Stomach (tissue), 9 donors: ENCODE results near the gene TOM1. TPM values are rescaled to one million over a fixed set of nuclear protein-coding genes. Genes with fewer than 3 reads are reported as not detected.

Experiments used
- DNase-seq, 2 donors: peaks; one replicate each; pipeline versions ENCODE4 v3.0.0 to v3.0.0-alpha.2; 2013 to 2019
- H3K27ac ChIP-seq, 5 donors: fragments of 200-600 bp in 4 of 5; sonication (generic) in 4 of 5; one replicate each; pipeline ENCODE4 v1.5.1; 2013 to 2019; ENCODE audit warnings: mild to moderate bottlenecking in 1 of 5, moderate library complexity in 1 of 5
- H3K27me3 ChIP-seq, 3 donors: fragments of 200-600 bp; sonication (generic); one replicate each; pipeline ENCODE4 v1.5.1; 2017 to 2019; ENCODE audit warnings: mixed run types in 1 of 3
- H3K36me3 ChIP-seq, 4 donors: fragments of 200-600 bp; sonication (generic); 1 replicate in 3 of 4; 2 replicates in 1 of 4; pipeline ENCODE4 v1.5.1; 2016 to 2019
- H3K4me1 ChIP-seq, 4 donors: fragments of 200-600 bp; sonication (generic); one replicate each; pipeline ENCODE4 v1.5.1; 2016 to 2019
- H3K4me3 ChIP-seq, 4 donors: fragments of 200-600 bp; sonication (generic) in 3 of 4; one replicate each; pipeline ENCODE4 v1.5.1; 2016 to 2019; ENCODE audit warnings: mild to moderate bottlenecking in 1 of 4
- H3K9me3 ChIP-seq, 4 donors: fragments of 200-600 bp; sonication (generic); one replicate each; pipeline ENCODE4 v1.5.1; 2016 to 2019
- EP300 ChIP-seq: sonication (generic); formaldehyde crosslinking; IDR thresholded peaks from one replicate; pipeline ENCODE4 v1.6.1; 2017; ENCODE audit warnings: antibody characterized with exemption
- POLR2A ChIP-seq, 4 donors: fragments of 450-650 bp; IDR thresholded peaks; one replicate each; pipeline ENCODE4 v1.6.1; 2016; ENCODE audit warnings: antibody characterized with exemption in 4 of 4, control low read depth in 2 of 4, mild to moderate bottlenecking in 1 of 4, moderate library complexity in 1 of 4
- POLR2AphosphoS5 ChIP-seq, 3 donors: sonication (generic); formaldehyde crosslinking; IDR thresholded peaks; one replicate each; pipeline ENCODE4 v1.6.1; 2016; ENCODE audit warnings: antibody characterized with exemption in 3 of 3
- WGBS, 5 donors: extraction: QIAGEN DNeasy Blood & Tissue Kit in 3 of 5; methylation state at CpG; one replicate each; pipeline versions ENCODE4 v1.1.5 to v1.1.7; 2013 to 2018; 5-methylcytosine and 5-hydroxymethylcytosine counted together
- intact Hi-C: fragments of 100-400 bp; cut with DNase I; formaldehyde crosslinking; loops from one replicate; pipeline ENCODE4 v1.15.1; 2023; ENCODE audit warnings: low total_unique reads
- polyA plus RNA-seq, 3 donors: library from polyadenylated mRNA; stranded (reverse); fragments of 200-250 nt; gene quantifications; one replicate each; pipeline ENCODE4 v1.2.3, GENCODE V29; 2013
- total RNA-seq, 5 donors: library from RNA; depleted of rRNA; stranded (reverse); fragments of >200 nt; gene quantifications; one replicate each; pipeline versions ENCODE4 v1.1.0 to v1.2.3, GENCODE V29; 2014 to 2016
- TF ChIP-seq, protein P1 (sequence below), 7 experiments: fragments of 450-650 bp in 4 of 7; fragments of 200-600 bp in 3 of 7; sonication (generic) in 3 of 7; IDR thresholded peaks; one replicate each; pipeline ENCODE4 v1.5.1; 2016 to 2019; ENCODE audit warnings: antibody characterized with exemption in 7 of 7, control low read depth in 2 of 7, mild to moderate bottlenecking in 1 of 7
- donor health status: healthy with polysubstance abuse.
- donor health status: Bipolar disorder and iron deficiency.
- donor health status: healthy.

TOM1 gene
- total and polyA plus RNA-seq, 8 donors, result 17.3 to 150 (median 40.5) TPM

DNA sequence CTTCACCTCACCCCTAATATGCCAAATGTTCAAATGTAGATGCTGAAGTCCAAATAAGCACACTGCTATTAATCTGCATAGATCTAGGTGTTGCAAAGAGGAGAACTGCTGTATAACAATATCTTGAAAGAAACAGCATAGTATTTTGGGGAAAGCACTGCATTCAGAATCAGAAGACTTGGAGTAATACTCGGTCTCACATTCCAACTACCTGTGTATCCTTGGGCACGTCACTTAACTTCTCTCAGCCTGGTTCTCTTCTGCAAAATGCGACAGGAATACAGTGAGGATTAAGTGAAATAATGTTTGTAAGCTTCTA is 42.7 kb upstream of the TOM1 start:
- H3K27ac ChIP-seq, result peak overlapping the region in 4 of 5 donors; percentile 91 to 99 (median 96)
- no peak for DNase-seq
- H3K27me3 ChIP-seq, result no peaks in the 10 kb centered on the region
- peaks cover 0 to 1% (median under 1%) of the 10 kb centered on the region in 4 donors for H3K36me3 ChIP-seq
- H3K9me3 ChIP-seq, result no peaks in the 10 kb centered on the region
- peaks cover 10 to 30% (median 22%) of the 10 kb centered on the region in 4 donors for H3K4me1 ChIP-seq
- intact Hi-C loops, result no loop called here
- TF ChIP-seq POLR2AphosphoS5 (IDR thresholded peaks at IDR 0.05), result no peak
- no peak for TF ChIP-seq POLR2A (IDR thresholded peaks at IDR 0.05)
- no peak for TF ChIP-seq EP300
- TF ChIP-seq, protein P1, sequence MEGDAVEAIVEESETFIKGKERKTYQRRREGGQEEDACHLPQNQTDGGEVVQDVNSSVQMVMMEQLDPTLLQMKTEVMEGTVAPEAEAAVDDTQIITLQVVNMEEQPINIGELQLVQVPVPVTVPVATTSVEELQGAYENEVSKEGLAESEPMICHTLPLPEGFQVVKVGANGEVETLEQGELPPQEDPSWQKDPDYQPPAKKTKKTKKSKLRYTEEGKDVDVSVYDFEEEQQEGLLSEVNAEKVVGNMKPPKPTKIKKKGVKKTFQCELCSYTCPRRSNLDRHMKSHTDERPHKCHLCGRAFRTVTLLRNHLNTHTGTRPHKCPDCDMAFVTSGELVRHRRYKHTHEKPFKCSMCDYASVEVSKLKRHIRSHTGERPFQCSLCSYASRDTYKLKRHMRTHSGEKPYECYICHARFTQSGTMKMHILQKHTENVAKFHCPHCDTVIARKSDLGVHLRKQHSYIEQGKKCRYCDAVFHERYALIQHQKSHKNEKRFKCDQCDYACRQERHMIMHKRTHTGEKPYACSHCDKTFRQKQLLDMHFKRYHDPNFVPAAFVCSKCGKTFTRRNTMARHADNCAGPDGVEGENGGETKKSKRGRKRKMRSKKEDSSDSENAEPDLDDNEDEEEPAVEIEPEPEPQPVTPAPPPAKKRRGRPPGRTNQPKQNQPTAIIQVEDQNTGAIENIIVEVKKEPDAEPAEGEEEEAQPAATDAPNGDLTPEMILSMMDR (IDR thresholded peaks at IDR 0.05), result no peak
- 0 to 4% (median 2%) methylated on average over 3 of the region's 3 CpGs for WGBS, 5 donors
- H3K4me3 ChIP-seq, result peak overlapping the region; percentile 73 to 93 (median 86)

DNA sequence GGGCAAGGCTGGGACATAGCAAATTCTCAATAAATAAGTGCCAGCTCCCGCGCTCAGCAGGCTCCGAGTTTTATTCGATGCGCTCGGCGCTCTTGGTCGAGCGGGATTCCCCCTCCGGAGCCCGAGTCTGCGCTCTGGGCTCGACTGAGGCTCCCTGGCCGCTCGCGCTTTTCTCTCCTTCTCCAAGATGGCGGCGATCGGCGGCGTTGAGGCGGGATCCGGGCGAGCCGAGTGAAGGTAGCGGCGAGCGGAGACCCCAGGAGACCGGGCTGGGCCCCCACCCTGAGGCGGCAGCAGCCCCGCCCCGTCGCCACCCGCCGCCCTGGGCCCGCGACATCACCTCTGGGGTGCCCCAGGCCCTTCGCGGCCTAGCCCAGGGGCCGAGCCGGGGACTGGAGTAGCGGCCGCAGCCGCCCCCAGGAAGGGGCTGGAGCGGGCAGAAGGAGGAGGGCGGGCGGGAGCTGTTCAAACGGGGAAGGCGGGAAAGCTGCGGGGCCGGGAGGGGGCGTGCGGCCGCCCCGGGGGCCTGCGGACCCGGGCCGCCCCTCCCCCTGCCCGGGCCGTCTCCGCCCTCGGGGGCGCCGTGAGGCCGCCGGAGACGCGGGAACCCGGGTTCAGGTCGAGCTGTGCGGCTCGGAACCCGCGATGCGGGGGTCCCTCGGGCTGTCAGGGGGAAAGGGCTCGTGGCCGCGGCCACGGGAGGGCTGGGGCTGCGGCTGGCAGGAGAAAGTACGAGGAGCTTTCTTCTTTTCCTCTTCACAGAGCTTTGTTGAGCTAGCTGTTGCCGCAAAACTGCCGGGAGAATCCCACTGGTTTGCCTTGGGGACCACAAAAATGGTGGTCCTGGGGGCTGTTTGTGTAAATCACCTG is 42.1 kb upstream of the TOM1 start, which contains the start of gene HMGXB4:
HMGXB4 (plus strand) TSS at position 173 of the 870 bp plus-strand sequence. CDS start 4,898 bp downstream, outside the sequence.
- H3K36me3 ChIP-seq, result peaks cover 4 to 7% (median 6%) of the 10 kb centered on the region in 4 donors
- H3K27ac ChIP-seq, result peak within 1 kb of the TSS; percentile 91 to 99 (median 95)
- DNase-seq, result peak; percentile 90 to 96
- peak within 1 kb of the TSS; percentile 73 to 93 (median 86) for H3K4me3 ChIP-seq
- 0 to 1% (median 0%) methylated on average over 16 to 84 of the region's 84 CpGs for WGBS, 5 donors
- peak in 2 of 3 donors; percentile 45 to 55 for TF ChIP-seq POLR2AphosphoS5 (IDR thresholded peaks at IDR 0.05)
- TF ChIP-seq POLR2A (IDR thresholded peaks at IDR 0.05), result no peak
- intact Hi-C loops, result no loop called here
- no peaks in the 10 kb centered on the region for H3K9me3 ChIP-seq
- no peaks in the 10 kb centered on the region for H3K27me3 ChIP-seq
- peaks cover 10 to 30% (median 22%) of the 10 kb centered on the region in 4 donors for H3K4me1 ChIP-seq

DNA sequence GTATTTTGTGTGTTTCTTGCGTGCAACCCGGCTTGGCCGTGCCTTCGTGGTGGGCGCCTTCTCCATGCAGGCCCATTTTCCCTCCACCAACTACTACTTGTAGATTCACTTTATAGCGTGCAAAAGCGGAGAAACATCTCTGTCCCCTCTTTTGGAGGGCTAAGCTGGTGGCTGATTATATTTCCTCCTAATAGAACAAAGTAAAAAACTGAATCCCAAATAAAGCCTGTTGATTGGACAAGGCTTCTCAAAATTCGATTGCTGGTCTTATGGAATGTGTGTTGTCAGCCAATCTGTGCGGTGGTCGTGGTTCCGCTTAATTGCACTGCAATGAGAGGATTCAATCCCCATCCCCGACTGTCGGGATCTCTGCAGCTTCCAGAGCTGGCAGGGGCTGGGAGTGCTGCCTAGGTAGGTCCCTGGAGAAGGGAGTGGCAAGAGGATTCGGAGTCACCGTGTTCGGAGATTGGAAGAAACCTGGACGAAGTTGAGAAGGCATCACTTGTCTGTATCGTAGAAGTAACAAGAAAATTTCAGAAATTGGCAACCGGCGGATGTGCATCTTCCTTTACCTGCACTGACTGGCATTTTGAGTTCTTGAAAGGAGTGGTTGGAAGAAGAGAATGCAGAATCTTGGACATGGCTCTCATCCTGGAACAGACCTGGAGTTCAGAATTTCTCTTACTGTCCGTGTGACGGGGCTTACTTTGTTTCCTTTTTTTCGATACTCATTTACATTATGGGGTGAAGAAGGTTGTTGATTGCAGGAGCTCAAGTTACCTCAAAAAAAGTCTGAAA is 41.3 kb upstream of the TOM1 start:
- intact Hi-C loops, result no loop called here
- Histone ChIP-seq H3K9me3 (no peaks in the 10 kb centered on the region), H3K36me3 (peaks cover 9 to 15% (median 14%) of the 10 kb centered on the region in 4 donors), H3K4me1 (peaks cover 10 to 30% (median 22%) of the 10 kb centered on the region in 4 donors), H3K27me3 (no peaks in the 10 kb centered on the region), H3K27ac (peak overlapping the region; percentile 91 to 99 (median 95)), H3K4me3 (peak overlapping the region; percentile 73 to 93 (median 86))
- WGBS, 5 donors, result 24 to 32% (median 28%) methylated on average over 23 of the region's 23 CpGs
- TF ChIP-seq POLR2A (IDR thresholded peaks at IDR 0.05) (no peak), EP300 (no peak), POLR2AphosphoS5 (IDR thresholded peaks at IDR 0.05) (no peak)
- TF ChIP-seq, protein P1 (IDR thresholded peaks at IDR 0.05), result no peak
- peak in 1 of 2 donors; percentile 49 for DNase-seq

DNA sequence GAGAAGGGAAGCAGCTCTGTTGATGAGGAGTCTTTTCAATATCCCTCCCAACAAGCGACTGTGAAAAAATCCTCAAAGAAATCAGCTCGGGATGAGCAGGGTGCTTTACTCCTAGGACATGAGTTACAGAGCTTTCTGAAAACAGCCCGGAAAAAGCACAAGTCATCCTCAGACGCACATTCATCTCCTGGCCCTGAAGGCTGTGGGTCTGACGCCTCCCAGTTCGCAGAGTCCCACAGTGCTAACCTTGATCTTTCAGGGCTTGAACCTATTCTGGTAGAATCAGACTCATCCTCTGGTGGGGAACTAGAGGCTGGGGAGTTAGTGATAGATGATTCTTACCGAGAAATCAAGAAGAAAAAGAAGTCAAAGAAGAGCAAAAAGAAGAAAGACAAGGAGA is 34.7 kb upstream of the TOM1 start:
- intact Hi-C loops, result no loop called here
- H3K9me3 ChIP-seq, result no peaks in the 10 kb centered on the region
- H3K36me3 ChIP-seq, result peaks cover 43 to 80% (median 79%) of the 10 kb centered on the region in 4 donors
- no peak for DNase-seq
- no peak overlapping the region for H3K4me3 ChIP-seq
- TF ChIP-seq POLR2AphosphoS5 (IDR thresholded peaks at IDR 0.05) (no peak), POLR2A (IDR thresholded peaks at IDR 0.05) (no peak), EP300 (no peak)
- TF ChIP-seq, protein P1 (IDR thresholded peaks at IDR 0.05), result no peak
- H3K27me3 ChIP-seq, result no peaks in the 10 kb centered on the region
- WGBS, 5 donors, result 93 to 99% (median 97%) methylated on average over 7 of the region's 7 CpGs
- H3K4me1 ChIP-seq, result peaks cover 4 to 27% (median 14%) of the 10 kb centered on the region in 4 donors
- H3K27ac ChIP-seq, result no peak overlapping the region
